SK-N-MC (cell line): ENCODE data around the gene SHKBP1.

Source experiments
- EZH2 ChIP-seq: fragments of 200-600 bp; sonication (generic); IDR thresholded peaks from one replicate; pipeline ENCODE4 v1.6.1; 2017; ENCODE audit warnings: antibody characterized with exemption
- POLR2AphosphoS5 ChIP-seq: IDR thresholded peaks from 2 replicates; pipeline ENCODE4 v1.6.1; 2012; ENCODE audit warnings: mild to moderate bottlenecking, low read depth, low read length, borderline replicate concordance

GRCh38 chr19:40581531-40581930 lies 4.9 kb downstream of the SHKBP1 start:
- TF ChIP-seq EZH2 (no peak), POLR2AphosphoS5 (no peak)
